GM12891 (cell line): ENCODE data around the gene ARHGEF2.

Experiments used
- POLR2A ChIP-seq: IDR thresholded peaks from 2 replicates; pipeline ENCODE4 v1.6.1; 2011; ENCODE audit warnings: low read depth, low read length, control low read depth
- POLR2AphosphoS5 ChIP-seq: IDR thresholded peaks from 2 replicates; pipeline ENCODE4 v1.6.1; 2011; ENCODE audit warnings: low read depth, low read length, control low read depth

GRCh38 chr1:155967341-155968050 lies 10.9 kb downstream of the ARHGEF2 start:
- no peak for TF ChIP-seq POLR2AphosphoS5
- no peak for TF ChIP-seq POLR2A
